Mesendoderm (in vitro differentiated cells): ENCODE measurements around the gene SPP1.

Source experiments
- DNase-seq: peaks from one replicate; pipeline ENCODE4 v3.0.0; 2013
- H2AK5ac ChIP-seq: 2 replicates; pipeline ENCODE4 v1.6.1; 2013; ENCODE audit warnings: low read length, inconsistent platforms
- H2BK120ac ChIP-seq: 2 replicates; pipeline ENCODE4 v1.6.1; 2013; ENCODE audit warnings: low read depth, mild to moderate bottlenecking, low read length, moderate library complexity, mixed read lengths
- H2BK15ac ChIP-seq: replicated peaks from 2 replicates; pipeline ENCODE4 v1.6.1; 2013; ENCODE audit warnings: low read depth, mild to moderate bottlenecking, moderate library complexity
- H2BK5ac ChIP-seq: 2 replicates; pipeline ENCODE4 v1.6.1; 2013; ENCODE audit warnings: low read length, inconsistent platforms
- H3K18ac ChIP-seq: 2 replicates; pipeline ENCODE4 v1.6.1; 2013; ENCODE audit warnings: mild to moderate bottlenecking, low read length, mixed read lengths
- H3K23ac ChIP-seq: one replicate; pipeline ENCODE4 v1.6.1; 2013; ENCODE audit warnings: low read length
- H3K27ac ChIP-seq: 2 replicates; pipeline ENCODE4 v1.5.1; 2013; ENCODE audit warnings: low read depth, mild to moderate bottlenecking, inconsistent platforms, low read length, moderate library complexity
- H3K27me3 ChIP-seq: 2 replicates; pipeline ENCODE4 v1.6.1; 2013; ENCODE audit warnings: low read length, control low read depth, mild to moderate bottlenecking, inconsistent platforms; ENCODE audit not compliant: insufficient read depth, poor library complexity
- H3K36me3 ChIP-seq: 2 replicates; pipeline ENCODE4 v1.6.1; 2013; ENCODE audit warnings: low read length, inconsistent platforms; ENCODE audit not compliant: control insufficient read depth, insufficient read depth
- H3K4ac ChIP-seq: one replicate; pipeline ENCODE4 v1.6.1; 2013; ENCODE audit warnings: low read depth, mild to moderate bottlenecking, low read length, moderate library complexity
- H3K4me1 ChIP-seq: 2 replicates; pipeline ENCODE4 v1.6.1; 2013; ENCODE audit warnings: low read depth, low read length, inconsistent platforms; ENCODE audit not compliant: control insufficient read depth
- H3K4me2 ChIP-seq: 2 replicates; pipeline ENCODE4 v1.6.1; 2013; ENCODE audit warnings: low read length
- H3K4me3 ChIP-seq: 2 replicates; pipeline ENCODE4 v1.5.1; 2013; ENCODE audit warnings: mild to moderate bottlenecking, low read length
- H3K56ac ChIP-seq: one replicate; pipeline ENCODE4 v1.6.1; 2013; ENCODE audit warnings: low read length
- H3K79me1 ChIP-seq: 2 replicates; pipeline ENCODE4 v1.6.1; 2013; ENCODE audit warnings: low read length, inconsistent platforms
- H3K79me2 ChIP-seq: 2 replicates; pipeline ENCODE4 v1.6.1; 2013; ENCODE audit warnings: mild to moderate bottlenecking, low read length; ENCODE audit not compliant: control insufficient read depth, insufficient read depth
- H3K9ac ChIP-seq: 2 replicates; pipeline ENCODE4 v1.6.1; 2013; ENCODE audit warnings: low read length, inconsistent platforms
- H4K5ac ChIP-seq: one replicate; pipeline ENCODE4 v1.6.1; 2013; ENCODE audit warnings: low read length
- H4K8ac ChIP-seq: one replicate; pipeline ENCODE4 v1.6.1; 2013; ENCODE audit warnings: low read depth, mild to moderate bottlenecking, control low read depth, low read length, moderate library complexity
- WGBS: extraction: QIAGEN DNeasy Blood & Tissue Kit; methylation state at CpG from one replicate; pipeline ENCODE4 v1.1.7; 2013; ENCODE audit warnings: low lambda C conversion rate, missing lambda C conversion rate; ENCODE audit not compliant: insufficient coverage; ENCODE audit errors: extremely low coverage; 5-methylcytosine and 5-hydroxymethylcytosine counted together

SPP1 gene

DNA sequence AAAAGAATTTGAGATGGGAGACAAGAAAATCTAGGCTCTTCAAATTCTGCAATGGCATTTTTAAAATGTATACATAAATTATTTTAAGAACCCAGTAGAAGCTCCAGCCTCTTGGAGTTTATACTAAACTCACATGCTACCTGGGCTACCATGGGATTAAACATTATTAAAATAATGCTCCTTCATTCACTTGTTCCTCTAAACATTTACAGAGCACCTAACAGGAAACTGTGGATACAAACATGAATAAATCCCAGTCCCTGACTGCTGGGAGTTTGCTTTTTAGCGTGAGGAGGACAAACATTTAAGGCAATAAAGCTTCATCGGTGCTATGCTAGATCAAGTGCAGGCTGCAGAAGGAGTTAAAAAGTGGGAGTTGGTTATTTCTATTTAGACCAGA, 5.4 kb upstream of the SPP1 start:
- no peak overlapping the region for H3K18ac ChIP-seq
- H3K27ac ChIP-seq = no peak overlapping the region
- H3K27me3 ChIP-seq = no peaks in the 10 kb centered on the region
- no peak for DNase-seq
- H3K56ac ChIP-seq = no peak overlapping the region
- H3K9ac ChIP-seq = no peak overlapping the region
- H3K4me3 ChIP-seq = no peak overlapping the region
- no CpG with 5 or more reads among the region's 2 CpGs for WGBS
- H3K4me2 ChIP-seq = no peak overlapping the region
- no peak overlapping the region for H2BK120ac ChIP-seq
- H3K23ac ChIP-seq = no peak overlapping the region
- H4K8ac ChIP-seq = no peak overlapping the region
- no peaks in the 10 kb centered on the region for H3K79me2 ChIP-seq
- H3K79me1 ChIP-seq = no peaks in the 10 kb centered on the region
- H3K4me1 ChIP-seq = no peaks in the 10 kb centered on the region
- no peak overlapping the region for H3K4ac ChIP-seq
- H4K5ac ChIP-seq = no peak overlapping the region
- H2AK5ac ChIP-seq = no peak overlapping the region
- no peak overlapping the region for H2BK15ac ChIP-seq
- H3K36me3 ChIP-seq = no peaks in the 10 kb centered on the region
- H2BK5ac ChIP-seq = no peak overlapping the region

DNA sequence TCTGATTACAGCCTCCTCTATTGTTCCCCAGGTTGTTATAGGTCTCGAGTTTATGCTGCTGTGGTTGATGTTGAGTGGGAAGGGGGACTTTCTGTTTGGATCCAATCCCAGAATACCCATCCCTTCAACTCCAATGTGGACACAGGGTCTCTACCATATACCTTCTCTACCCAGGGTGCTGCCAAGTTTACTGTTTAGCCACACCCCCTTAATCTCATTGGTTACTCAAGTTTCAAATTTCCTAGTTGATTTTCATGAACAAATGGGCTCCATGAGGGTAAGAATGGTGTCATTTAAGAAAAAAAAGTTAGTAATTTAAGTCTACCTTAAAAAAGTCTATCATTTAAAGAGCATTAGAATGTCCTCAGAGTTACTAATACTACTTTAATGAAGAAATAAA, 3.6 kb upstream of the SPP1 start:
- DNase-seq = no peak
- no peaks in the 10 kb centered on the region for H3K79me2 ChIP-seq
- no peaks in the 10 kb centered on the region for H3K4me1 ChIP-seq
- no peak overlapping the region for H2BK120ac ChIP-seq
- H3K27me3 ChIP-seq = no peaks in the 10 kb centered on the region
- H3K4me3 ChIP-seq = no peak overlapping the region
- H2BK15ac ChIP-seq = peak overlapping the region; percentile 25
- no peak overlapping the region for H2AK5ac ChIP-seq
- H3K9ac ChIP-seq = no peak overlapping the region
- no peak overlapping the region for H4K8ac ChIP-seq
- H3K36me3 ChIP-seq = no peaks in the 10 kb centered on the region
- no peak overlapping the region for H2BK5ac ChIP-seq
- H3K79me1 ChIP-seq = no peaks in the 10 kb centered on the region
- peak overlapping the region; percentile 75 for H3K18ac ChIP-seq
- WGBS = no CpG with 5 or more reads among the region's 1 CpG
- H3K23ac ChIP-seq = no peak overlapping the region
- no peak overlapping the region for H3K27ac ChIP-seq
- peak overlapping the region; percentile 18 for H3K4ac ChIP-seq
- H4K5ac ChIP-seq = no peak overlapping the region
- no peak overlapping the region for H3K4me2 ChIP-seq
- H3K56ac ChIP-seq = no peak overlapping the region

DNA sequence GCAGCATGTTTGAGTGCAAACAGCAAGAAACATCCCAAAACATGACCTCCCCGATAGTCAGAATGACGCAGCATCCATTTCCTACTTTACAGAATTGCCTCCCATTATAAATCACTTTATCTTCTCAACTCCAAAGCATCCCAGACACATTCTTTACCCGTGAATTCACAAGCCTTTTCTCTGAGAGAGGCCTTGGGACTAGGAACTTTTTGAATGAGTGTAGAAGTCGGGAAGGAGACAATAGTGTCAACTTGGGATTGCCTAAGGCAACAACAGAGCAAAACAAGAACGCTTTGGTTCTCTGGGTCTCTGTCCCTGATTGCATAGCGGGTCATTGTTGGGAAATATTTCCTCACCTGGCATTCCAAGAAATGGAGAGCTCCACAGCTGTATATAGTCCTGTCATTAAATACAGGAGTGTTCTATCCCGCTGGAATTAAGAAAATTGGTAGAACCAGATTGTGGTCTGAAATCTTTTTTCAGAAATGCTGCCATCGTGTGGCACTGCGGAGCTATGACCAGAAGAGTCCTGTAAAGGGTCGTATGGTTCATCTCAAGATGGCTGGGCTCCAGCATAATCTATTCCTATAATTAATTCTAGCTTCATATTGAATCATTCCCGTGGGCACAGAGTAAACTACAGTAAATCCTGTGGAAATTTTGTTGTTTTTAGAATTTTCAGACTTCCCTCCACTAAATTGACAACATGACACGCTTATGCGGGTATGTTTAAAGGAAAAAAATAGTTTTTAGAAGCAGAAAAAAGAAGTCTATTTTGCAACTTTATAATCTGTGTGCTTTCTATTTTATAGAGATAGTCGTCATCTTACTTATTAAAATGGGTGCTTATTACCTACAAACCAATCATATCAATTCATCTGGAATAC, 2.0 kb upstream of the SPP1 start:
- Histone ChIP-seq H3K4me2 (peak overlapping the region; percentile 9), H3K4ac (no peak overlapping the region), H3K79me1 (no peaks in the 10 kb centered on the region), H2BK5ac (no peak overlapping the region), H3K36me3 (no peaks in the 10 kb centered on the region), H3K9ac (peak overlapping the region; percentile 14), H3K23ac (no peak overlapping the region), H3K27me3 (no peaks in the 10 kb centered on the region), H2BK15ac (no peak overlapping the region), H3K56ac (peak overlapping the region; percentile 4), H2BK120ac (no peak overlapping the region), H4K8ac (no peak overlapping the region), H3K27ac (peak overlapping the region; percentile 40), H2AK5ac (no peak overlapping the region), H3K4me3 (no peak overlapping the region), H3K18ac (peak overlapping the region; percentile 68), H4K5ac (no peak overlapping the region), H3K79me2 (no peaks in the 10 kb centered on the region), H3K4me1 (no peaks in the 10 kb centered on the region)
- 100% methylated on average over 1 of the region's 14 CpGs for WGBS
- peak; percentile 96 for DNase-seq

DNA sequence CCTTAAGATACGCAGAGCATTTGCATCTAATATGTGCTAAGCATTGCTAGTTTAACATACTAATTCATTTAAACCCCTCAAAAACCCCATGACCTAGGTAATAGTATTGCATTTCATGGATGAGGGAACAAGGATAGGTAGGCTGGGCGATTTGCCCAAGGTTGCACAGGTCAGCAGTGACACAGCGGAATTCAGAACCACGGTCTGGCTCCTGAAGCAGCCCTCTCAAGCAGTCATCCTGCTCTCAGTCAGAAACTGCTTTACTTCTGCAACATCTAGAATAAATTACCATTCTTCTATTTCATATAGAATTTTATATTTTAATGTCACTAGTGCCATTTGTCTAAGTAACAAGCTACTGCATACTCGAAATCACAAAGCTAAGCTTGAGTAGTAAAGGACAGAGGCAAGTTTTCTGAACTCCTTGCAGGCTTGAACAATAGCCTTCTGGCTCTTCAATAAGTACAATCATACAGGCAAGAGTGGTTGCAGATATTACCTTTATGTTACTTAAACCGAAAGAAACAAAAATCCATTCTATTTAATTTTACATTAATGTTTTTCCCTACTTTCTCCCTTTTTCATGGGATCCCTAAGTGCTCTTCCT, 555 bp upstream of the SPP1 start:
- H3K27ac ChIP-seq = no peak overlapping the region
- no peak overlapping the region for H3K4ac ChIP-seq
- no peaks in the 10 kb centered on the region for H3K36me3 ChIP-seq
- no CpG with 5 or more reads among the region's 6 CpGs for WGBS
- H3K18ac ChIP-seq = no peak overlapping the region
- no peak overlapping the region for H3K4me3 ChIP-seq
- DNase-seq = peak; percentile 72
- no peak overlapping the region for H3K4me2 ChIP-seq
- no peak overlapping the region for H4K8ac ChIP-seq
- no peaks in the 10 kb centered on the region for H3K27me3 ChIP-seq
- no peak overlapping the region for H3K23ac ChIP-seq
- H3K56ac ChIP-seq = no peak overlapping the region
- H4K5ac ChIP-seq = no peak overlapping the region
- H2AK5ac ChIP-seq = no peak overlapping the region
- no peaks in the 10 kb centered on the region for H3K79me2 ChIP-seq
- H3K79me1 ChIP-seq = no peaks in the 10 kb centered on the region
- H2BK15ac ChIP-seq = no peak overlapping the region
- H2BK5ac ChIP-seq = no peak overlapping the region
- no peaks in the 10 kb centered on the region for H3K4me1 ChIP-seq
- no peak overlapping the region for H2BK120ac ChIP-seq
- no peak overlapping the region for H3K9ac ChIP-seq

DNA sequence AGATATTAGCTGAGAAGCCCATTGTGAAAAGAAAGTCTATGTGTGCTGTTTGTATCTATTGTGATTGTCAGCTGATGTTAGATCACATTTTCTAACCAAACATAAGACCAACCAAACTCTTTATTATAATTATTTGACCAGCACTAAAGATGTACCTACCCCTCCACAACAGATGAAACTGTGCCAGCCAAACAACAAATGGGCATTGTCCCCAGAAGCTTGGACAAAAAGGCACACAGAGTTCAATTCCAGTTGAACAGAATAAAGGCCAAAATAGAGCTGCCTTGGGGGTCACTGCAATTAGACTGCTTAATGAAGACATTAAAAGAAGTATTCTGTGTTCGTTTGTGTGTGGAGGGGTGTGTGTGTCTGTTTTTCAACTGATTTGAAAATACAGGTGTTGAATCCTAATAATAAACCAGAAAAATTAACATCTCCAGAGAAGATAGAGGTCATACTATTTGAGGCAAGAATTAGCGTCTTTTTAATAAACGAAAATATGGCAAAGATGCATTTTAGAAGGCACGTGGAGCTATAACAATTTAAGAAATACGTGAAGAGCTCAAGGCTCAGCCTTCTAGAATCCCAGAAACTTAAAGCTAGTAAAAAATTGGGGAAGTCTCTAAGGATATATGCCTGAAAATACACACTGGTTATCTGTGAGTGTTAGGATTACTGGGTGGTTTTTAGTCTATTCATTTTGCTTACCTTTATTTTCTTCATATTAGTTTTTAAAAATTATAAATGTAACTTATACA, 2.2 kb downstream of the SPP1 start:
- Histone ChIP-seq H3K79me1 (no peaks in the 10 kb centered on the region), H2AK5ac (no peak overlapping the region), H2BK120ac (no peak overlapping the region), H4K5ac (no peak overlapping the region), H3K23ac (no peak overlapping the region), H3K36me3 (no peaks in the 10 kb centered on the region), H3K4me3 (no peak overlapping the region), H2BK5ac (no peak overlapping the region), H3K4me1 (no peaks in the 10 kb centered on the region), H3K27ac (no peak overlapping the region), H4K8ac (no peak overlapping the region), H3K27me3 (no peaks in the 10 kb centered on the region), H3K56ac (no peak overlapping the region), H3K4me2 (no peak overlapping the region), H3K9ac (no peak overlapping the region), H3K18ac (no peak overlapping the region), H3K79me2 (no peaks in the 10 kb centered on the region), H3K4ac (no peak overlapping the region), H2BK15ac (no peak overlapping the region)
- WGBS = no CpG with 5 or more reads among the region's 5 CpGs
- no peak for DNase-seq
